GM18508 (cell line): ENCODE measurements around the gene KCNIP4.

Experiments used
- ATAC-seq: cut with Tn5 transposase; IDR thresholded peaks from one replicate; pipeline ENCODE4 v1.9.1; 2021; ENCODE audit warnings: moderate number of reproducible peaks; ENCODE audit not compliant: insufficient read depth, unreplicated experiment

KCNIP4 gene

DNA sequence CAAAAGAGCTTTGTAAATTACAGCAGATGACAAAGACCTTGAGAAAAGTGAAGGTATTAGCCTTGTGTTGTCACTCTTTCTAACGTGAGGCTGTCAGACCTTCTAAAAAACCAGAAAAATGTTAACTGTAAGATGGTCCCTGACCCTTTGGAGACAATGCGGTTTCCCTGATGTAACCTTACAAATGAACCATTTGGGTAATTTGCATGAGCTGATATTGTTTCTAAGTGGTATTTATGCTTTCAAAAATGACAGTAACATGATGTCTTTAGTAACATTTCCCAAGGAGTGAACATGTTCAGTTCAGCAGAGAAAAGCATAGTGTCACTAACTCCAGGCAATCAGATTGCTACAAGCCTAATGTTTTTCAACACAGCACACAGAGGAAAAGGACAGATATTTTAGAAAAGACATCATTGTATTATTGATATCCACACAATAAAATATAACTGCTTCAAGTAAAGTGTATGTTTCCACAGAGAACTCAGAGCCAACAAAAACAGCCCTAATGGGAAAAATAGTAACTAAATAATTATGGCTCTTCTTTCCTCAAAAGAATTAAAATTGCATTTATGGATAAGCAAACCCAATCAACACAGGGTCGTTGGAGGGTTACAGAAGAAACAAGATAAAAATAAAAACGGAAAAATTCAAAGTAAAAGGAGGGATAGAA is 434.4 kb downstream of the KCNIP4 start:
- no peak for ATAC-seq

DNA sequence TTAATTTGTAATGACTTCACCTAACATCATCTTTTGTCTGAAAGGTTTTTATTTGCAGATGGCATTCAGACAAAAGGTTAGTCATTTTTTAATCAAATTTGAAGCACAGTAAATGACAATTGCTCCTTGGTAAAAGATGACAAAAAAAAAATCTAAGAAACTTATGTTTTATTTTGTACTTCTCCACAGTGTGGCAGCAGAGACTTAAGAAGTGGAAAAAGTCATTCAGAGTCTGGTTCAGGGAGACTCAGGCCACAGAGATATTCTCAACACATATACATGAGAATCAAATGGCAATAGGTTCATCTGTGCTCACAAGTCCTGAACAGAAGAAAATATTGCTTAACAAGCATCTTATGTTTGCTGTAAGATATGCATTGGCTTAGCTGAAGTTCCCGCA is 436.2 kb downstream of the KCNIP4 start:
- no peak for ATAC-seq

DNA sequence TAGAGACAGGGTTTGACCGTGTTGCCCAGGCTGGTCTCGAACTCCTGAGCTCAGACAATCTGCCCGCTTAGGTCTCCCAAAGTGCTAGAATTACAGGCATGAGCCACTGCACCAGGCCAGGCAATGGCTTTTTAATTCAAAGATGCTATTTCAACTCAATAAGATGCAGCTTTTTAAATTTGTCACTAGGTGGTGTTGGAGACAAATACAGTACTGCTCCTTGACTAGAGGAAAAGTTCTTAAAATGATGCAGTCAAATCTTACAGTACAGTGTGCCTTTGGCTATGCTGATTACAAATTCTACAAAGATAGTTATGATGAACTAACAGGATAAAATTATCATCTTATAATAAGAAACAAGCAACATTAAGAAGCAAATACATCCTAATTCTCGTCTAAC is 441.1 kb downstream of the KCNIP4 start:
- no peak for ATAC-seq

DNA sequence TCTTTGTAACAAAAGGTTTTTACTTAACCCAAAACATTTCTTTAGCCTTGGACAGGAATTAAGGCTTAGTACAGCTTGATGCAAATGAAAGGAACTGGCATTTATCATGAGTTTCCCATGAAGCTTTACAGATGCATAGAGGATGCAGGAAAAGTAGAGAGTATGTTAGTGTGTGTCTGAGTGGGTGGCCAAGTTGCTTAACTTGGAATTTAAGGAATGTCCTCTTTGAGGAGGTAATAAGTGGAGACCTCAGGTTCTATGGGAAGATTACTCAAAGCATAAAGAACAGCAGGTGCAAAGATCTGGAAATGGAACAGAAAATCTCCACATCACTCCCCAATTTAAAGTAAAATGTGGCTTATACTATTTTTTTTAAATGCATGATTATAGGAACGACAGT is 457.9 kb downstream of the KCNIP4 start:
- ATAC-seq: no peak

DNA sequence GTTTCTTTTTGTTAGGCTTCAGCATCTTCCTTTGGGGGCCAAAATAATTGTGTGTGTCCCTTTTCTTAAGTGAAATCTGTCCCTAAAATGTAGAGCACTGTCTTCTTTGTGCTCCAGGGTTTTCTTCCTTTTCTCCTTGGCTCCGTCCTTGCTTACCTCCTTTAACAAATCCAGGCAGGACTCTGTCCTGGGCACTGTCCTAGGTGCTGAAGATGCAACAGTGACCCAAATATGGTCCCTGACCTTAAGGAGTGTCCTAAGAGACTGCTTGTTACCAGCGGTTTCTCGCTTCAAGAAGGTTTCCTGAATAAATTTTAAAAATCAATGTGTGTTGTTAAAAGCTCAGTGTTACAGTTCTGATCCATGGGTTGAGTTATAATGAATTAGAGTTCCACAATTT is 471.8 kb downstream of the KCNIP4 start:
- no peak for ATAC-seq

DNA sequence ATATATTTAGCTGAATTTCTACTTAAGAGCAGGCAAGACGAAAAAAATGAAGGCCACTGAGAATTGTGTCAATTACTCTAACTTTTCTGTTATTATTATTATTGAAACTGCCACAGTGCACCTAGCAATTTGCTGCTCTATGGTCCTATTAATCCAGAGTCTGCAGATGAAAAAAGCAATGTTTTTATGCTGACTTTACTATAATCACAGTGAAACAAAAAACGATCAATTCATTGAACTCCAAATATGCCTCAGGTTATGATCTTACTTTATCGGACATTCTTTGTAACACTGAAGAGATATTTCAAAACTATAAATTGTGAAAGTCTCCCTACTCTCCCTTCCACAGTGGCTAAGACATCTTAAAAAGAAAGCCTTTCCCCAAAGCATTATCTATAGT is 474.4 kb downstream of the KCNIP4 start:
- no peak for ATAC-seq

DNA sequence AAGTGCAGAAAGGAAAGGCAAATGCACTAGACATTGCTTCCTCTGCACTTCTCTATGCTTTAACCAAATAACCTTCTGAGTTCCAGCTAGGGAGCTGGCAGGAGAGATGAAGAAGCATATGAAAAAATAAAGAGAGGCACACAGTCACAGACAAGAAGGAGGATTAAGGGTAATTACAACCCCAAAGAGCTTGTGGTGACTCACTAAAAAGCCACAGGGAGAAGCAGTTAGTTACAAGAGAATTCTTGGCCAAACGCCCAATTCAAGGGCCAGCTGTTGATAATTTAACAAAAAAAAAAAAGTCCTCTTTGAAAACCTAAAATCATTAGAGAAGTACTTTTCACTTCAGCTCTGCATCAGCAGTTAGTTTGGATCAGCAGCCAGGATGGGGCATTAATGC is 478.0 kb downstream of the KCNIP4 start:
- no peak for ATAC-seq

DNA sequence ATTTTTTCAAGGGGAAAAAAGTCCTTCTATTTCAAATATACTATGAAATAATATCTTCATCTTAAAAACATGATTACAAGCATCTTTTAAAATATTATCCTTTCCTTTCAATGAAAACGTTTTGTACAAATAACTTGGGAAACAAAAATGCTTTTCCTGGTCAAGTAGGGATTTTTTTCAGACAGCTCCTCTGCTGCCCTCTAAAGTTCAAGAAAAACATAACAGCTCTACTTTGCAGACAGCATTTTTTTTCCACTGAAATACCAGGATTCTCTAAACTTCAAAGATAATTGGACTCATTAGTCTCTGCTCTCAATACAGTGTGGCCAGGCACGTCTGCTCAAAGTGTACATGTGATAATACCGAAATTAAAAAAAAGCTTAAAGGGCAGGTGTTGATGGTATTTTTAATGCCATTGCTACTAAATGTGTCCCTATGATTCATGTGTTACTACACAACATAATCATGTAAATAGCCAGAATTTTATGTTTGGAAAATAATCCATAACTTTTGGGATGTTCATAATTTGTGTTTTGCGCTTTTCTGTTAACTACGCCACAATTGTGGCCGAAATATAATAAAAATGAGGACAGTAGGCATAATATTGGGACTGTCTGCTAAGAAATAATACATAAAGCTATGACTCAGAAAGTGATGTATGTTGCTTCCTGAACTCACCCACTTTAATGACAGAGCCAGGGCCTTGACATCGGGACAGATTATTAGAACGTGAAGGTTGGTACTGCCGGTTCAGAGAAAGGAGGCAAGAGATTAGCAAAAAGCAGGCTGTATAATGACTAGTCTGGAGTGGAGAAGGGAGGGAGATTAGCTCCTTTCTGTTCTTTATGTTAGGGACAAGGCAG is 478.9 kb downstream of the KCNIP4 start:
- ATAC-seq: no peak

DNA sequence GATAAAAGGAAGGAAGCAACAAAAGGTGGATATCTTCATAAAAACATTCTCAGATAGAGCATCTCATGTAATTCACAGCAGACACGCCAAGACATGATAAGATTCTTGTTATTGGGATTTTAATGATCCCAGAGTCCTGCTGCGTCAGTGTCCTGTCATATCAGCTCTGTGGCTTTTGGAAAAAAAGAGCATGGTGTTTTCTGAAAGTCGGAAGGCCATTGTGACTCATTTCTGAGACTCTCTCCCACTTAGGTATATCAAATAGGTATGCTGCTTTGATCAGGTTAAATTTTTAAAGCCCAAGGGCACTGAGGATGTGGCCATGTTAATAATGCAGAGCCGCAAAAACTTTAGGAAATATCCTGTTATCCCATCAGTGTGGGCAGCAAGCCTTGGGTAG is 481.0 kb downstream of the KCNIP4 start:
- no peak for ATAC-seq

DNA sequence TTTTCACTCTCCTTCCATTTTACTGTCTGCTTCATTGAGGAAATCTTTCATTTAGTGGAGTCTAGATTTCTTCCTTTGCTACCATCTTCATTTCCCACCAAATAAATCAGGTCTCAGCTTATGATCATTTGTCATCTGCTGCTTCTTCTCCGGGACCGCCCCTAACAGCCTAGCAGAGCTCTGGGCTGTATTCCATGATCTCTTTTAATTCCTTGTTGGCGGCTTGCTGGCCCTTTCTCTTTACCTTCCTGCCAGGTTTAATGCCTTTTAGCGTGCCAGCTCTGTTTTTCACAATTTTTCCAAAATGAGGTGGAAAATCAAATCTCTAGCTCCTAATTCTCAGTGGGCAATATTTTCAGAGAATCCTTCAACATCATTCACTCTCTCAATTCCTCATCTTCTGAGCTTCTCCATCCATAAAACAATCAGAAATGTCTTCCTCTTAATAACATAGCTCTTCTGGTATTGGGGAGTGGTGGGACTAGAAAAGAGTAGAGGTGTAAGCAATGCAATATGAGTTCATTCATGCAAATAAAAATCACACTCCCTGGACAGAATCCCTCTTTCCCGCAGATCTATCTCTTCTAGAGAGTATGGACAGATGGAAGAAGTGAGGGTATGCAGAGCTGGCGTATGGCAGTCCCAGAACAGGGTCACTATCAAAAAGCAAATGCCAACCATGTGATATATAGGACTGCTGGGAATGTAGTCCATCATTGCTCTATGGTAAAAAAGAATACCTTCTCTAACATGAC is 491.3 kb downstream of the KCNIP4 start:
- no peak for ATAC-seq

DNA sequence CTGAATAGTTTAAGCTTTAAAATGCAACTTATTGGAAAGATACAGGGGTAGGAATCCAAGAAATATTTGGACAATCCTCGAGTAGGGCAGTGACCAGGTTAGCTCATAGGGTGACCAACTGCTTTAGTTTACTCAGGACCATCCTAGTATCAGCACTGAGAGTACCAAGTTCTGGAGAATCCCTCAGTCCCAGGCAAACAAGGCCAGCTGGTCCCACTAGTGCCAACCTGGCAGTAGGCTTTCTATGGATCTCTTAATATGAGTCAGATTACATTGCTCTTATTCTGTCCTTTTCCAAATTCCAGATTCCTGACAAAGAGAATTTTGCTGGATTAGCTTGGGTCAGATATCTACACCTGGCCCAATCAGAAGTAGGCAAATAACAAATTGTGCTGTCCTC is 493.7 kb downstream of the KCNIP4 start:
- ATAC-seq: no peak

DNA sequence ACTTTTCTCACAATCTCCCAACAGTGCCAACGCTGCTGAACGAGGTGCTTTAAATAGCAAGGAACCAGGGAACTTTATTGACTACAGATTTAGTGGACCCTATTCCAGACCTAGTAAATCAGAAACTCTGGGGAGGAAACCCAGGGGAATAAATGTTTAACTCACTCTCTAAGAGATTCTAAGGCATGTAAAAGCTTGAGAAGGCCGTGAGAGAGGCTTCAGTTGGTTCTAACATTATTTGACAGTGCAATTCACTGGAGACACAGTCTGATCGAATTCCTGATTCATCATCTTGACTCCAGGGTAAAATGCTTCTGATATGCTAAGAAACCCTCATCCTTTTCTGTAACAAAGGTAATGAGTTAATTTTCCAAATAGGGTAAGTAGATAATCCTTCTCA is 494.4 kb downstream of the KCNIP4 start:
- ATAC-seq: no peak

DNA sequence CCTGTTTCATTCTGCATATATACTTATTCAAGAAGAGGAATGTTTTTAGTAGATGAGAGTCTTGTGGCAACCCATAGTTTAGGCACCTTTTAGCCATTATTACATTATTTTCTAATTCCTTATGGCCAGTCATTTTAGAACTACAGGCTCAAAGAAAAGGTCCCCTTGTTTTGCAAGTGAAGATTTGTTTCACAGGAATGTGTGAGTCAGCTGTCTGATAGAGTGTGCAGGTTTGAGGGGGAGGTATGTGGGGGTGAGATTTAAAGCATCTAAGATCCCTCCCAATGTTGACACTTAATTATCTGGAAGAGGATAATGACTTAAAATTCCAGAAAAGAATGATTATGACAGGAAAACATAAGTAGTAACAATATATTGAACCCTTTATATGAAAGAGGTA is 495.6 kb downstream of the KCNIP4 start:
- no peak for ATAC-seq

DNA sequence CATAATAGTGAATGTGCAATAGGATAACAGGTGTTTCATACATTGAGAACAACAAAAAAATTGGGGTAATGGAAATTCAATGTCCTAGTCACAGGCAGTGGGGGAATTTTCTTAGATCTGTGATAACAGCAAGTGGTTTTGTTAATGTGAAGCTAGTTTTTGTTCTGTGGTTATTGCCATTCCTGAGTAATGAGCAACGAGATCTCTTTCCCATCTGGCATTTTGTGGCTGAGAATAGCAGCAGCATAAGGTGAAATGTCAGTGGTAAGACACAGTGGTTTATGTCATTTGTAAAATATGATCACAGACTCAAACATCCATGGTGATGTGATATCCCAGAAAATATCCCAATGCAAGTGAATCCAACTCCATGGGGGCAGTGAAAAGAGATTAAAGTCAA is 497.5 kb downstream of the KCNIP4 start:
- no peak for ATAC-seq

DNA sequence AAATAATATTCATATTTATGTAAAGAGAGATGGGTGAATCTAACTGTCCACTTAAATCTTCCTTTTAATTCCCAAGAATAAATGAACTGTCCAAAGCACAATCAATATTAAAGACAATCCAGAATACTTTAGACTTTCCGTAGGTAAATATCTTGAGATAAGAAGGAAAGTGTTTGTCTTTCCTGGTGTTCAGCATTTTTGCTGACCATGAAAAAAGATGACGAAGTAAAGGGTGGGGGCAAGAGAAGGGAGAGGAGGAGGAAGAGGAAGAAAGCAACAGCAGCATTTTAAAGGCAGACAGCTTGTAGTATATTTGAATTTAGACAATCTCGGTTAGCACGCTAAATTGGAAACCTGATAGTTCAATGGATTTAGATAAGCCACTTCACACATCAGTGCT is 498.2 kb downstream of the KCNIP4 start:
- ATAC-seq: no peak

DNA sequence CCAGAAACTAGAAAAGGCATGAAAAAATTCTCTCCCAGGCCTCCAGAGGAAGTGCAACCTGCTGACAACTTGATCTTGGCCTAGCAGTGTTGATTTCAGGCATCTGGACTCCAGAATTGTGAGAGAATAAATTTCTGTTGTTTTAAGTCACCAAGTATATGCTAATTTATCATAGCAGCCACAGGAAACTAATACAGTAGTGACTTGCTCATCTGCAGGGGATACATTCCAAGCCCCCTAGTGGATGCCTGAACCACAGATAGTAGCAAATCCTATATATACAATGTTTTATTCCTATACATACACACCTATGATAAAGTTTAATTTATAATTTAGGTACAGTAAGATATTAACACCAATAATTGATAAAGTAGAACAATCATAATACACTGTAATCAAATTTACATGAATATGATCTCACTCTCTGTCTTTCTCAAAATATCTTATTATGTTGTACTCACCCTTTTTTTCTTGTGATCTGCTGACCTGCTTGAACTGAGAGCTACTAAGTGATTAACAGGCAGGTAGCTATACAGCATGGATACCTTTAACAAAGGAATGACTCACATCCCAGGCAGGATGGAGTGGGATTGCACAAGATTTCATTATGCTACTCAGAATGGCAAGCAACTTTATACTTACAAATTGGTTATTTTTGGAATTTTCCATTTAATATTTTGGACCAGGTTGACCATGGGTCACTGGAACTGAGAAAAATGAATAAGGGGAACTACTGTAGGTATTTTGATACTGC is 501.1 kb downstream of the KCNIP4 start:
- ATAC-seq: no peak

DNA sequence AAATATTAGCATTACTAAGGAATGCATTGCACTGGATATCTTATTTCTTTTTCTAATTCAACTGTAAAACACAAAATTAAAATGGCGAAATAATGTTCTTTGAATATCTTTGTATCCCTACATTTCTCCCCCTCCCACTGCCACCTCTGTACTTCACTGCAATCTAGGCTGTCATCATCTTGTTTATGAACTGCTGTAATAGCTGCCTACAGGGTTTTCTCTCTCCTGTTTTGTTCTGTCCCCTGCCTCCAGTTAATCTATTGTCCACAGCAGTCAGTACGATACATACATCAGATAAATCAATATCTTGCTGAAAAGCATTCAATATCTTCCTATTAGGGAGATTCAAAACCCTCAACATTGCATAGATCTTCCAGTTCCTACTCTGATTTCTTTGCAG is 528.4 kb downstream of the KCNIP4 start:
- no peak for ATAC-seq

DNA sequence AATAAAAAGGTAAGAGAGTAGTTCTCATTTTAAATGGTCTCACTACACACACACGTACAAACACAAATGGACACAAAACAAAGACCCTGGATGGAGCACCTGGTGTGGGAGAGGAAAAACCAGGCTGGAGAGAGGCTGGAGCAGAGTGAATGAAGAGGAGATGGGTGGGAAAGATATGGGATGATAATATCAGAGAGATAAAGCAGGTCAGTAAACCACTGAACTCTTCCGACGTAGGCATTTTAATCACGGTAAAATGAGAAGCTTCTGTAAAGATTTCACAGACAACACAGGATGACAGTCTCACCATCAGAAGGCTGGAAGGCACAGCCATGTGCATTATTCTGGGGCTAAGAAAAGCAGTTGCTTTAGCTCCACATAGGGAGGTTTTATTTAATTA is 532.8 kb downstream of the KCNIP4 start:
- no peak for ATAC-seq

DNA sequence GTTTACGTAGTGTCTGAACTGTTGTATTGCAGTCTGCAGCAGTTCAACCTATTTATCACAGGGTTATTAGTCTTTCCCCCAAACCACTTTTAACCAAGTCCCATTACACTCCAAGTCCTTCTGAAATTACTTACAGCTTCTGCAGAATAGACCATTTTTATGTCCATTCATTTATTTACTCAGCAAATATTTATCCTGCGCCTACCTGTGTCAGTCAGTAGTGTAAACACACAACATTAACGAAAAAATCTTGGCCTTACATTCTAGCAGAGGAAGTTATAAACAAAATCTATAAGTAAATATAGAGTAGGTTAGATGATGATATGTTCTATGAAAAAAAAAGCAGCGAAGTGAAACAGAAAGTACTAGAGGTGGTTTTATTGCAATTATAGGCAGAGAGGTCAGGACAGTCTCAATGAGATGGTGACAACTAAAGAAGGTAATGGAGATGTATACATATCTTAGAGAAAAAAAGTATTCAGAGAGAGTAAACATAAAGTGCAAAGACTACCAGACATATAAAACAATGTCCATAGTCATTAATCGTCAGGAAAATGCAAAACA is 534.7 kb downstream of the KCNIP4 start:
- no peak for ATAC-seq

DNA sequence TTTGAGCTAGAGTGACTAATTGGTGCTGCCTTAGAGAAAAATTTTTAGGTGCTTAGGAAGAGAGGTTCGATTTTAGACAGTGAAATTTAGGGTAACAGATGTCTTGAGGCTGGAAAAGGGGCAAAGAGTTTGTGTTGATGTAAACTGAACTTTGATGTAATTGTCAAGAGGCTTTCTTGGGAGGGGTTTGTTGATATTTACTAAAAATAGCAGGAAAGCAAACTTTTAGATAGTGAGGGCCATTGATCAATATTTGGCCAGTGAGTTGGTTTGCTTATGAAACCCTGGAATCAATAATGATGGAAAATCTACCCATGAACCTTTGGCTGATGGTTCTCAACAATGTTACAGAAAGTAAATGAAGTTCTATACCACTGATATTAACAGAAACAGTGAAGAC is 537.5 kb downstream of the KCNIP4 start:
- ATAC-seq: no peak
